Suprapubic skin (tissue), 4 donors: ENCODE data around the gene CACNA2D3. TPM values are rescaled to one million over a fixed set of nuclear protein-coding genes. Genes with fewer than 3 reads are reported as not detected.

Experiments
- DNase-seq, 2 donors: peaks; one replicate each; pipeline ENCODE4 v3.0.0-alpha.2; 2019; ENCODE audit warnings: low spot score in 2 of 2
- H3K27ac ChIP-seq: fragments of 200-600 bp; sonication (generic); one replicate; pipeline ENCODE4 v1.5.1; 2019
- H3K27me3 ChIP-seq: fragments of 200-600 bp; sonication (generic); one replicate; pipeline ENCODE4 v1.5.1; 2019
- H3K36me3 ChIP-seq: fragments of 200-600 bp; sonication (generic); one replicate; pipeline ENCODE4 v1.5.1; 2019
- H3K4me1 ChIP-seq: fragments of 200-600 bp; sonication (generic); one replicate; pipeline ENCODE4 v1.5.1; 2019
- H3K4me3 ChIP-seq: fragments of 200-600 bp; sonication (generic); one replicate; pipeline ENCODE4 v1.5.1; 2019; ENCODE audit warnings: mild to moderate bottlenecking
- H3K9me3 ChIP-seq: fragments of 200-600 bp; sonication (generic); one replicate; pipeline ENCODE4 v1.5.1; 2019
- CTCF ChIP-seq, 2 donors: fragments of 200-600 bp in 1 of 2; fragments of 450-650 bp in 1 of 2; sonication (generic) in 1 of 2; IDR thresholded peaks; one replicate each; pipeline ENCODE4 v1.5.1; 2016 to 2019; ENCODE audit warnings: antibody characterized with exemption in 2 of 2, mild to moderate bottlenecking in 1 of 2, moderate library complexity in 1 of 2
- EP300 ChIP-seq: sonication (generic); formaldehyde crosslinking; IDR thresholded peaks from one replicate; pipeline ENCODE4 v1.6.1; 2017; ENCODE audit warnings: antibody characterized with exemption
- POLR2A ChIP-seq, 2 donors: fragments of 450-650 bp; IDR thresholded peaks; one replicate each; pipeline ENCODE4 v1.6.1; 2017; ENCODE audit warnings: antibody characterized with exemption in 2 of 2, mild to moderate bottlenecking in 2 of 2, moderate library complexity in 2 of 2
- POLR2AphosphoS5 ChIP-seq, 3 donors: sonication (generic); formaldehyde crosslinking; IDR thresholded peaks; one replicate each; pipeline ENCODE4 v1.6.1; 2017; ENCODE audit warnings: antibody characterized with exemption in 3 of 3
- WGBS: methylation state at CpG from one replicate; pipeline ENCODE4 v1.1.5; 2018; 5-methylcytosine and 5-hydroxymethylcytosine counted together
- total RNA-seq, 4 donors: library from RNA; depleted of rRNA; stranded (reverse); fragments of >200 nt; gene quantifications; one replicate each; pipeline ENCODE4 v1.1.0, GENCODE V29; 2016

Gene CACNA2D3
- total RNA-seq, 4 donors from 2014 or later = 0.42 to 2.8 (median 0.95) TPM

GRCh38 chr3:54299169-54299935, 177.0 kb downstream of the CACNA2D3 start:
- H3K4me3 ChIP-seq = no peak overlapping the region
- no peaks in the 10 kb centered on the region for H3K9me3 ChIP-seq
- peaks cover 3% of the 10 kb centered on the region for H3K27me3 ChIP-seq
- no peak overlapping the region for H3K27ac ChIP-seq
- no peak for TF ChIP-seq POLR2AphosphoS5 (IDR thresholded peaks at IDR 0.05)
- no peak for TF ChIP-seq EP300
- TF ChIP-seq POLR2A (IDR thresholded peaks at IDR 0.05) = no peak
- TF ChIP-seq CTCF (IDR thresholded peaks at IDR 0.05) = no peak
- no peak for DNase-seq
- no peaks in the 10 kb centered on the region for H3K36me3 ChIP-seq
- 76% methylated on average over 13 of the region's 13 CpGs for WGBS
- H3K4me1 ChIP-seq = no peaks in the 10 kb centered on the region

- Histone ChIP-seq H3K4me1 (no peaks in the 10 kb centered on the region), H3K9me3 (no peaks in the 10 kb centered on the region), H3K36me3 (no peaks in the 10 kb centered on the region), H3K4me3 (no peak overlapping the region), H3K27me3 (no peaks in the 10 kb centered on the region), H3K27ac (no peak overlapping the region)
- 83% methylated on average over 7 of the region's 7 CpGs for WGBS
- TF ChIP-seq CTCF (IDR thresholded peaks at IDR 0.05) (no peak), POLR2AphosphoS5 (IDR thresholded peaks at IDR 0.05) (no peak), POLR2A (IDR thresholded peaks at IDR 0.05) (no peak), EP300 (no peak)
- no peak for DNase-seq
Observed at GRCh38 chr3:54303517-54304375, 181.4 kb downstream of the CACNA2D3 start.

GRCh38 chr3:54304877-54305276, 182.5 kb downstream of the CACNA2D3 start:
- Histone ChIP-seq H3K4me1 (no peaks in the 10 kb centered on the region), H3K4me3 (no peak overlapping the region), H3K27ac (no peak overlapping the region), H3K9me3 (no peaks in the 10 kb centered on the region), H3K36me3 (no peaks in the 10 kb centered on the region), H3K27me3 (no peaks in the 10 kb centered on the region)
- no peak for TF ChIP-seq EP300
- DNase-seq = no peak
- 35% methylated on average over 3 of the region's 3 CpGs for WGBS

GRCh38 chr3:54305409-54306099, 183.2 kb downstream of the CACNA2D3 start:
- H3K4me3 ChIP-seq = no peak overlapping the region
- no peaks in the 10 kb centered on the region for H3K36me3 ChIP-seq
- no peaks in the 10 kb centered on the region for H3K4me1 ChIP-seq
- TF ChIP-seq POLR2A (IDR thresholded peaks at IDR 0.05) (no peak), POLR2AphosphoS5 (IDR thresholded peaks at IDR 0.05) (no peak), EP300 (no peak), CTCF (IDR thresholded peaks at IDR 0.05) (no peak)
- no peak for DNase-seq
- no peak overlapping the region for H3K27ac ChIP-seq
- 64% methylated on average over 3 of the region's 3 CpGs for WGBS
- no peaks in the 10 kb centered on the region for H3K27me3 ChIP-seq
- H3K9me3 ChIP-seq = no peaks in the 10 kb centered on the region

- Histone ChIP-seq H3K27me3 (no peaks in the 10 kb centered on the region), H3K36me3 (no peaks in the 10 kb centered on the region), H3K9me3 (no peaks in the 10 kb centered on the region), H3K27ac (no peak overlapping the region), H3K4me3 (no peak overlapping the region), H3K4me1 (no peaks in the 10 kb centered on the region)
- no peak for DNase-seq
- TF ChIP-seq POLR2AphosphoS5 (IDR thresholded peaks at IDR 0.05) (no peak), POLR2A (IDR thresholded peaks at IDR 0.05) (no peak), EP300 (no peak), CTCF (IDR thresholded peaks at IDR 0.05) (no peak)
- 69% methylated on average over 4 of the region's 4 CpGs for WGBS
Observed at GRCh38 chr3:54307566-54308180, 185.3 kb downstream of the CACNA2D3 start.
